ENCODE data around the gene FBXO40.
"Not testable (repeated sequence)": the region's sequence is repeated elsewhere in the genome, so short reads cannot be mapped to it uniquely, and the experiment has no call there.

FBXO40 gene

DNA sequence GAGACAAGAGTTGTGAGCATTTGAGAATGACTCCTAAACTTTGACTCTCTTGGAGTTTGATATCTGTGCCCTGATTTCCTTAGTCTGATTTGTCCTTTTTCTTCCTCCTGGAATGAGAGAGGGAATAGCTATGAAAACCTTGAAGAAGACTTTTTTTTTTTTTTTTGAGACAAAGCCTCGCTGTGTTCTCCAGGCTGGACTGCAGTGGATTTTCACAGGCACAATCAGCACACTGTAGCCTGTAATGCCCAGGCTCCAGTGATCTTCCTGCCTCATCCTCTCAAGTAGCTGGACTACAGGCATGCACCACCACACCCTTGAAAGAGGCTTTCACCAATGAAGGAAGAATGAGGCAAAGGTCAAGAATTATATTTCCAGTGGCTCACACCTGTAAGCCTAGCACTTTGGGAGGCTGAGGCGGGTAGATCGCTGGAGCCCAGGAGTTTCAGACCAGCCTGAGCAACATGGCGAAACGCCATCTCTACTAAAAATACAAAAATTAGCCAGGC lies 35.7 kb upstream of the FBXO40 start:
- ChIA-PET POLR2A (no interaction called here), CTCF (no interaction called here)
- no peak for DNase-seq (ENCODE audit: extremely low spot score)
- TF ChIP-seq, protein P1, sequence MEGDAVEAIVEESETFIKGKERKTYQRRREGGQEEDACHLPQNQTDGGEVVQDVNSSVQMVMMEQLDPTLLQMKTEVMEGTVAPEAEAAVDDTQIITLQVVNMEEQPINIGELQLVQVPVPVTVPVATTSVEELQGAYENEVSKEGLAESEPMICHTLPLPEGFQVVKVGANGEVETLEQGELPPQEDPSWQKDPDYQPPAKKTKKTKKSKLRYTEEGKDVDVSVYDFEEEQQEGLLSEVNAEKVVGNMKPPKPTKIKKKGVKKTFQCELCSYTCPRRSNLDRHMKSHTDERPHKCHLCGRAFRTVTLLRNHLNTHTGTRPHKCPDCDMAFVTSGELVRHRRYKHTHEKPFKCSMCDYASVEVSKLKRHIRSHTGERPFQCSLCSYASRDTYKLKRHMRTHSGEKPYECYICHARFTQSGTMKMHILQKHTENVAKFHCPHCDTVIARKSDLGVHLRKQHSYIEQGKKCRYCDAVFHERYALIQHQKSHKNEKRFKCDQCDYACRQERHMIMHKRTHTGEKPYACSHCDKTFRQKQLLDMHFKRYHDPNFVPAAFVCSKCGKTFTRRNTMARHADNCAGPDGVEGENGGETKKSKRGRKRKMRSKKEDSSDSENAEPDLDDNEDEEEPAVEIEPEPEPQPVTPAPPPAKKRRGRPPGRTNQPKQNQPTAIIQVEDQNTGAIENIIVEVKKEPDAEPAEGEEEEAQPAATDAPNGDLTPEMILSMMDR (IDR thresholded peaks at IDR 0.05; ENCODE audit: control extremely low read depth, extremely low read depth, low read depth, missing control alignments), result no peak

DNA sequence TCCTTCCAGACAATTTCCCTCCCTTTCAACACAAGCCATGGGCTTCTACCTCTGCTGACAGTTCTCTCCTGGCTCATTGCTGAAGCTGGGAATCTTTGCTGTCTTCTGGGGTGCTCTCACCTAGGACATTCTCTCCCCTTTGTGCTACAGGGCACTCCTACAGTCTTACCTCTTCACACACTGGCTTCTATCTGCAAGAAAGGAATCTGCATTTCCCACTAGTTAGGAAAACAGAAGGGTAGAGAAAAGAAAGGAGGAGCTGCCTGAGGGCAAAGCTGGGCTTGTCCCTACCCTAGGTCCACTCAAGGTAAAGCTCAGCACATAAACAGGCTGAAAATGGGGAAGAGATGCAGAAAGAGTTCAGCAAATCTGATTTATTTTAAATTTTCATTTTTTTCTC lies 31.0 kb upstream of the FBXO40 start:
- POLR2A ChIA-PET, result no interaction called here

DNA sequence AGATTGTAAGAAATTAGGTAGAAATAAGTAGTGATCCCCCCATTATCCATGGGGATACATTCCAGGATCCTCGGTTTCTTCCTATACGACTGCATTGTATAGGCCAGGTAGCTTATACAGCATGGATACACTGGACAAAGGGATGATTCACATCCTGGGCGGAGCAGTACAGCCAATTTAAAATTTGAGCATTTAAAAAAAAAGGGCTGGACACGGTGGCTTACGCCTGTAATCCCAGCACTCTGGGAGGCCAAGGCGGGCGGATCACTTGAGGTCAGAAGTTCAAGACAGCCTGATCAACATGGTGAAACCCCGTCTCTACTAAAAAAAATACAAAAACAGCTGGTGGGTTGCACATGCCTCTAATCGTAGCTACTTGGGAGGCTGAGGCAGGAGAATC lies 26.4 kb upstream of the FBXO40 start:
- CTCF ChIA-PET, result no interaction called here
- TF ChIP-seq, protein P1 (IDR thresholded peaks at IDR 0.05; ENCODE audit: control extremely low read depth, extremely low read depth, low read depth, missing control alignments), result no peak
- POLR2A ChIA-PET, result no interaction called here
- DNase-seq (ENCODE audit: extremely low spot score), result no peak

More for the DNA sequence above, 31.0 kb upstream of the FBXO40 start:
- CTCF ChIA-PET, result interaction anchor here (0.9 kb wide), 1 partner anchor 9 kb away, joined by 4 read pairs; no protein-coding TSS in a partner anchor
- TF ChIP-seq, protein P1 (IDR thresholded peaks at IDR 0.05; ENCODE audit: control extremely low read depth, extremely low read depth, low read depth, missing control alignments), result no peak
- no peak for DNase-seq (ENCODE audit: extremely low spot score)

DNA sequence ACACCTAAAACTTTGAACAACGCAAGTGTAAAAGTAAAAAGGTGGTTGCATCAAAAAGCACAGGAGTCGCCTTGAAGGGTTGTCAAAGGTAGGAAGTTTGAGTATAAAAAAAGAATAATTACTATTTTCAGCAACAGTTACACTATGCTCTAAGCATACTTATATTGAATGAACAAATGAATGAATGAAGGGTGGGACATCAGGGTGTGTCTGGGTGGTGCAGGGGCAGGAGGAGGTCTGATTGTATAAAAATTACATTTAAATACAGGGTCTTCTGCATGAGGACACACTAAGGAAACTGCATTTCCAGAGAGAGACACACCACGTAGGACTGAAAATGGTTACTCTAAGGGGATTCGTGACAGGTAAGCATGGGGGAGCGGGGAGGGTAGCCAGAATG lies 25.5 kb upstream of the FBXO40 start, which contains the start of gene ARGFX:
Gene ARGFX, plus strand, starts transcription at position 301 of the 400 bp plus-strand sequence. CDS start 2,765 bp downstream, outside the sequence.
- no peak for DNase-seq (ENCODE audit: extremely low spot score)
- TF ChIP-seq, protein P1 (IDR thresholded peaks at IDR 0.05; ENCODE audit: control extremely low read depth, extremely low read depth, low read depth, missing control alignments), result no peak
- POLR2A ChIA-PET, result no interaction called here
- CTCF ChIA-PET, result no interaction called here

DNA sequence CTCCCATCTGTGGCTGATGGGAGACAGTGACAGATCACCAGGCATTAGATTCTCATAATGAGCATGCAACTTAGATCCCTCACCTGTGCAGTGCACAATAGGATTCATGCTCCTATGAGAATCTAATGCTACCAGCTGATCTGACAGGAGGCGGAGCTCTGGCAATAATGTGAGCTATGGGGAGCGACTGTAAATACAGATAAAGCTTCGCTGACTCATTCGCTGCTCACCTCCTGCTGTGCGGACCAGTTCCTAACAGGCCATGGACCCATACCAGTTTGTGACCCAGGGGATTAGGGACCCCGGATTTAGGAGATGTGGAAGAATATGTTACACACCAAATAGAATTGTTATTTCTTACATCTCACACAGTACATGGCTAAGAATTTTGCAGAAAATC lies 18.7 kb upstream of the FBXO40 start:
- ChIA-PET POLR2A (no interaction called here), CTCF (no interaction called here)
- TF ChIP-seq, protein P1 (IDR thresholded peaks at IDR 0.05; ENCODE audit: control extremely low read depth, extremely low read depth, low read depth, missing control alignments), result no peak
- DNase-seq (ENCODE audit: extremely low spot score), result no peak

DNA sequence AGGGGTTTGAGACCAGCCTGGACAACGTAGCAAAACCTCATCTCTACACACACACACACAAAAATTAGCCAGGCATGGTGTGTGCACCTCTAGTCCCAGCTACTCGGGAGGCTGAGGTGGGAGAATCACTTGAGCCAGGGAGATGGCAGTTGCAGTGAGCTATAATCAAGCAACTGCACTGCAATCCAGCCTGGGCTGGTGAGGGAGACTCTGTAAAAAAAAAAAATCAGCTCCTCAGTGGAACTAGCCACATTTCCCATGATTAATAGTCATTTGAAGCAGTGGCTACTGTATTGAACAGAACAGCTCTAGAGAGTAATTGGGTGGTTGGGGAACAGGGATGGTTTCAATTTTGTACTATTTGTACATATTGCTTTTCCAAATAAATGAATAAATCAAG lies 11.5 kb upstream of the FBXO40 start:
- ChIA-PET CTCF (no interaction called here), POLR2A (no interaction called here)
- no peak for DNase-seq (ENCODE audit: extremely low spot score)
- TF ChIP-seq, protein P1 (IDR thresholded peaks at IDR 0.05; ENCODE audit: control extremely low read depth, extremely low read depth, low read depth, missing control alignments), result no peak

DNA sequence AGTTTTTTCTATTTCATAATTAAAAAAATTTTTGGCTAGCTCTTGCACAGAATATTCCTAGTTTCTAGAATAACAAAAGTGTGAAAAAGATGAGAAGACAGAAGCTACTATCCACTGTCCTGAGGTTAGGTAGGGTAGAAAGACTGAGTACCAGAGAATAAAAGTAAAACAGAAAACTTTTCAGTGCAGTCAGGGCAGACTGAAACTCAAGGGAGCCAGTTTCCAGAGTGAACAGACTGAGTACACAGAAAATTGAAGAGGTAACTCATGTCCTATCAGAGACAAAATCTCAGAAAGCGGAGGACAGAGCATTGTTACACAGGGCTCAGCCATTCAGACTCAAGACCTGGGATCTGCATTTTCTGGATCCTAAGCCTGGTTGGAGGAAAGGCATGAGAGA lies 8.8 kb upstream of the FBXO40 start:
- TF ChIP-seq, protein P1 (IDR thresholded peaks at IDR 0.05; ENCODE audit: control extremely low read depth, extremely low read depth, low read depth, missing control alignments), result no peak
- ChIA-PET CTCF (no interaction called here), POLR2A (no interaction called here)
- DNase-seq (ENCODE audit: extremely low spot score), result no peak

DNA sequence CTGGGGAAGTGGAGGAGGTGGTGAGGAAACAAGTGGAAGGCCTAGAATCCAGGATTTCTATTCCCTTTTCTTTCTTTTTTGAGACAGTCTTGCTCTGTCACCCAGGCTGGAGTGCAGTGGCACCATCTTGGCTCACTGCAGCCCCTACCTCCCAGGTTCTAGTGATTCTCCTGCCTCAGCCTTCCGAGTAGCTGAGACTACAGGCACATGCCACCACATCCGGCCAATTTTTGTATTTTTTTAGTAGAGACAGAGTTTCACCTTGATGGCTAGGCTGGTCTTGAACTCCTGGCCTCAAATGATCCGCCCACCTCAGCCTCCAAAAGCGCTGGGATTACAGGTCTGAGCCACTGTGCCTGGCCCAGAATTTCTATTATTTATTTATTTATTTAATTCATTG lies 627 bp downstream of the FBXO40 start:
- POLR2A ChIA-PET, result interaction anchor here (0.5 to 0.6 kb wide), 2 partner anchors 13 to 75 kb away, joined by 4 to 6 read pairs; no protein-coding TSS in a partner anchor
- CTCF ChIA-PET, result interaction anchor here (1.3 to 1.4 kb wide), 2 partner anchors 13 to 44 kb away, joined by 4 to 5 read pairs; no protein-coding TSS in a partner anchor
- DNase-seq (ENCODE audit: extremely low spot score), result not testable (repeated sequence)
